Right atrium auricular region (tissue), 2 donors: ENCODE measurements around the gene HPCAL4. TPM values are rescaled to one million over a fixed set of nuclear protein-coding genes. Genes with fewer than 3 reads are reported as not detected.

Experiments used
- DNase-seq: peaks from one replicate; pipeline ENCODE4 v3.0.0-alpha.2; 2019; ENCODE audit warnings: low spot score
- H3K27ac ChIP-seq, 2 donors: fragments of 200-600 bp; sonication (generic); 1 replicate in 1 of 2; 2 replicates in 1 of 2; pipeline ENCODE4 v1.5.1; 2016 to 2019
- H3K27me3 ChIP-seq, 2 donors: fragments of 200-600 bp; sonication (generic); one replicate each; pipeline versions ENCODE4 v1.5.1 to v1.6.0; 2017 to 2019
- H3K36me3 ChIP-seq: fragments of 200-600 bp; sonication (generic); one replicate; pipeline ENCODE4 v1.5.1; 2016
- H3K4me1 ChIP-seq, 2 donors: fragments of 200-600 bp; sonication (generic); one replicate each; pipeline versions ENCODE4 v1.5.1 to v1.6.0; 2017 to 2019
- H3K4me3 ChIP-seq, 2 donors: fragments of 200-600 bp; sonication (generic); 1 replicate in 1 of 2; 2 replicates in 1 of 2; pipeline ENCODE4 v1.5.1; 2017 to 2019; ENCODE audit warnings: mild to moderate bottlenecking in 1 of 2, moderate library complexity in 1 of 2
- H3K9me3 ChIP-seq, 2 donors: fragments of 200-600 bp; sonication (generic); one replicate each; pipeline ENCODE4 v1.5.1; 2019
- total RNA-seq, 2 donors: library from RNA; depleted of rRNA; stranded (reverse); fragments of >200 nt; gene quantifications; one replicate each; pipeline ENCODE4 v1.1.0, GENCODE V29; 2016
- TF ChIP-seq, protein P1 (sequence below), 2 donors: fragments of 200-600 bp; sonication (generic); IDR thresholded peaks; one replicate each; pipeline ENCODE4 v1.5.1; 2019; ENCODE audit warnings: antibody characterized with exemption in 2 of 2

Gene HPCAL4
- total RNA-seq, 2 donors from 2014 or later, result 1.3 to 2.8 TPM

GRCh38 chr1:39632682-39633417 lies 58.4 kb downstream of the HPCAL4 start:
- Histone ChIP-seq H3K36me3 (peaks cover 46% of the 10 kb centered on the region), H3K4me1 (peaks cover 0 to 32% of the 10 kb centered on the region in 2 donors), H3K9me3 (no peaks in the 10 kb centered on the region), H3K27ac (peak overlapping the region; percentile 70 to 84), H3K4me3 (peak overlapping the region; percentile 22 to 72), H3K27me3 (no peaks in the 10 kb centered on the region)
- TF ChIP-seq, protein P1, sequence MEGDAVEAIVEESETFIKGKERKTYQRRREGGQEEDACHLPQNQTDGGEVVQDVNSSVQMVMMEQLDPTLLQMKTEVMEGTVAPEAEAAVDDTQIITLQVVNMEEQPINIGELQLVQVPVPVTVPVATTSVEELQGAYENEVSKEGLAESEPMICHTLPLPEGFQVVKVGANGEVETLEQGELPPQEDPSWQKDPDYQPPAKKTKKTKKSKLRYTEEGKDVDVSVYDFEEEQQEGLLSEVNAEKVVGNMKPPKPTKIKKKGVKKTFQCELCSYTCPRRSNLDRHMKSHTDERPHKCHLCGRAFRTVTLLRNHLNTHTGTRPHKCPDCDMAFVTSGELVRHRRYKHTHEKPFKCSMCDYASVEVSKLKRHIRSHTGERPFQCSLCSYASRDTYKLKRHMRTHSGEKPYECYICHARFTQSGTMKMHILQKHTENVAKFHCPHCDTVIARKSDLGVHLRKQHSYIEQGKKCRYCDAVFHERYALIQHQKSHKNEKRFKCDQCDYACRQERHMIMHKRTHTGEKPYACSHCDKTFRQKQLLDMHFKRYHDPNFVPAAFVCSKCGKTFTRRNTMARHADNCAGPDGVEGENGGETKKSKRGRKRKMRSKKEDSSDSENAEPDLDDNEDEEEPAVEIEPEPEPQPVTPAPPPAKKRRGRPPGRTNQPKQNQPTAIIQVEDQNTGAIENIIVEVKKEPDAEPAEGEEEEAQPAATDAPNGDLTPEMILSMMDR (IDR thresholded peaks at IDR 0.05), result no peak
- DNase-seq, result no peak

DNA sequence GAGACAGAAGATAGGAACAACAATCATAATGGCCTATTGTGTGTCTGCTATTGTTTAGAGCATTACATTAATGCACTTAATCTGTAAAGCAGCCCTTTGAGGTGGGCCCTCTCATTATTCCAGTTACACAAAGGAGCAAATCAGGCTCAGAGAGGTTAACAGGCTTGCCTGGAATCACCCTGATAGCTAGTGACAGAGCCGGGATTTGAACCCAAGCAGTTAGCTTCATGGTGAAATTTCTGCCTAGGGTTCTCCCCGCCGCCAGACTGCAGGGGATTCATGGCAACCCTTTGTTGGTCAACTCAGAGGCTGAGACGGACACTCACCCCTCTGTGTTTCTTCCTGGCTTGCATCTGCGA lies 58.9 kb downstream of the HPCAL4 start:
- Histone ChIP-seq H3K4me3 (peak overlapping the region; percentile 22 to 72), H3K27ac (peak overlapping the region; percentile 70 to 84), H3K9me3 (no peaks in the 10 kb centered on the region), H3K4me1 (peaks cover 0 to 37% of the 10 kb centered on the region in 2 donors), H3K27me3 (no peaks in the 10 kb centered on the region), H3K36me3 (peaks cover 51% of the 10 kb centered on the region)
- DNase-seq, result no peak
- TF ChIP-seq, protein P1 (IDR thresholded peaks at IDR 0.05), result no peak

GRCh38 chr1:39631361-39632322 lies 59.6 kb downstream of the HPCAL4 start:
- DNase-seq, result no peak
- Histone ChIP-seq H3K9me3 (no peaks in the 10 kb centered on the region), H3K27me3 (no peaks in the 10 kb centered on the region), H3K4me3 (peak overlapping the region in 1 of 2 donors; percentile 72), H3K27ac (peak overlapping the region; percentile 70 to 84), H3K4me1 (peaks cover 0 to 44% of the 10 kb centered on the region in 2 donors), H3K36me3 (peaks cover 58% of the 10 kb centered on the region)
- TF ChIP-seq, protein P1 (IDR thresholded peaks at IDR 0.05), result no peak

DNA sequence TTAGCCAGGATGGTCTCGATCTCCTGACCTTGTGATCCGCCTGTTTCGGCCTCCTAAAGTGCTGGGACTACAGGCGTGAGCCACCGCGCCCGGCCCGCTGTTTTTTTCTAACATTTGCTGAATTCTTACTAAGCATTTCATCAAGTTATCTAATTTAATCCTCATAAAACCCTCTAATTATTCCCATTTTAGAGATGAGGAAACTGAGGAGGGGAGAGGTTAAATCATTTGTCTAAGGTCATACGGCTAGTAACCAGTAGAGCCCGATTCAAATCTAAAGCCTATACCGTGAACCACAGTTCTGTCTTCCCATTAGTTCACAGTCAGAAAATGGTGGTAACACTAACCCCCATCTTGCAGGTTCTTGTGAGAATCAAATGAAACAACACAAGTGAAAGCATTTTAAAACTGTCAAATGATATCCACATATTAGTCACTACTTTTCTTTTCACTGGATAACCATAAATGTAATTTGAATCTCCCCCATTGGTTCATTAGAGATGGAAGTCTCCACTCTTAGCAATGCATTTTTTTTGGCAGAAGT lies 62.4 kb downstream of the HPCAL4 start:
- no peak for DNase-seq
- no peaks in the 10 kb centered on the region for H3K9me3 ChIP-seq
- H3K4me3 ChIP-seq, result no peak overlapping the region
- peak overlapping the region in 1 of 2 donors; percentile 80 for H3K27ac ChIP-seq
- no peaks in the 10 kb centered on the region for H3K27me3 ChIP-seq
- TF ChIP-seq, protein P1 (IDR thresholded peaks at IDR 0.05), result no peak
- H3K4me1 ChIP-seq, result peaks cover 0 to 67% of the 10 kb centered on the region in 2 donors
- peaks cover 61% of the 10 kb centered on the region for H3K36me3 ChIP-seq

Other genes with a start within 250 kb of the HPCAL4 start
- gene BMP8A, start 199.8 kb downstream of the HPCAL4 start, total RNA-seq, result 1 to 10 TPM; 1.4 to 3.2 TPM
- 100 to 1,000 TPM; 199 to 219 TPM for gene PABPC4, start 114.6 kb downstream of the HPCAL4 start, total RNA-seq
- gene HEYL, start 51.8 kb downstream of the HPCAL4 start, total RNA-seq, result 10 to 100 TPM; 28.1 to 35.4 TPM
- gene NT5C1A, start 19.3 kb downstream of the HPCAL4 start, total RNA-seq, result 10 to 100 TPM in 1 of 2 donors, 1 to 10 TPM in 1; 4.6 to 24.6 TPM
- 10 to 100 TPM; 22.6 to 23.4 TPM for gene PPIE, start 47.4 kb upstream of the HPCAL4 start, total RNA-seq
- gene OXCT2, start 79.9 kb upstream of the HPCAL4 start, total RNA-seq, result 1 to 10 TPM; 3.6 to 4.9 TPM
- under 1 TPM; 0.22 to 0.63 TPM for gene BMP8B, start 97.4 kb upstream of the HPCAL4 start, total RNA-seq
- 10 to 100 TPM; 12.8 to 21.8 TPM for gene TRIT1, start 192.1 kb upstream of the HPCAL4 start, total RNA-seq
- gene MYCL, start 210.5 kb upstream of the HPCAL4 start, total RNA-seq, result 1 to 10 TPM in 1 of 2 donors, under 1 TPM in 1; 0.70 to 1.3 TPM